GM21367 (cell line): ENCODE results near the gene SH2D3C.
A peak's percentile ranks its signal among the peaks of the same experiment; 100 is the strongest.

Source experiments
- ATAC-seq: cut with Tn5 transposase; IDR thresholded peaks from one replicate; pipeline ENCODE4 v1.9.1; 2021; ENCODE audit not compliant: unreplicated experiment

The SH2D3C gene

DNA sequence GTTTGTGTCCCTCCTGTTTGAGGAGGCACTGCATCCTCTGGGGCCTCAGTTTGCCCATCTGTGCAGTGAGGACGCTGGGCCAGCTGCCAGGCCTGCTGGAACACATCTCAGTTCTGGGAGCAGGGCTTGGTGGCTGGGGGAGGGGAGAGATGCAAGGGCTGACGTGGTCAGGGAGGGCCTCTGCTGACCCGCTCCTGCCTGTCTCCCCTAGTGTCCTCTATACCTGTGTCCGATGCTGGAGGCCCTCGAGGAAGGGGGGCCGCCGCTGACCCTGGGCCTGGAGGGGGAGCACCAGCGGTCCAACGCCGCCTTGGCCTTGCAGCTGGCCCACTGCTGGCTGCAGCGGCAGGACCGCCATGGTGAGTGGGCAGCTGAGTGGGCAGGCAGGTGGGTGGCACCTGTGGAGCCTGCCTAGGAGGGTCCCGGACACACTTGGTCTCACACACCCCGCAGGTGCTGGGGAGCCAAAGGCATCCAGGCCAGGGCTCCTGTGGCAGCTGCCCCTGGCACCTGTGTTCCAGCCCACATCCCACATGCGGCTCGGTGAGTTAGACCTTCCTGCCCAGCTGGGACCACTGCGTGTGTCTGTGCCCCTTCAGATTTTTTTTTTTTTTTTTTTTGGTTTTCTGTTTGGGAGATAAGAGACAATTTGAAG lies 30.0 kb upstream of the SH2D3C start:
- ATAC-seq = no peak

DNA sequence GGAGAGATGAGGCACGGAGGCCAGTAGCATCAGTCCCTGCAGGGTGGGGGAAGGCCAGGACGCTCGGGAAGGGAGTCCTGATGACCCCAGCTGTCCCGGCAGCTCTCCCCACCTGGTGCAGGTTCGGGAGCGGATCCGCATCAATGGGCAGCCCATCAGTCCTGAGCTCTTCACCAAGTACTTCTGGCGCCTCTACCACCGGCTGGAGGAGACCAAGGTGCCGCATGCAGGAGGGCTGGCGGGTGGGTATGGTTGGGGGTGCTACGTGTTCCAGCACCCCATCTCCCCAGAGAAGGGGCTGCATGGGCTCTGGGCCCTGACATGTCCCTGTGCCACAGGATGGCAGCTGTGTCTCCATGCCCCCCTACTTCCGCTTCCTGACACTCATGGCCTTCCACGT lies 28.4 kb upstream of the SH2D3C start:
- ATAC-seq = no peak

DNA sequence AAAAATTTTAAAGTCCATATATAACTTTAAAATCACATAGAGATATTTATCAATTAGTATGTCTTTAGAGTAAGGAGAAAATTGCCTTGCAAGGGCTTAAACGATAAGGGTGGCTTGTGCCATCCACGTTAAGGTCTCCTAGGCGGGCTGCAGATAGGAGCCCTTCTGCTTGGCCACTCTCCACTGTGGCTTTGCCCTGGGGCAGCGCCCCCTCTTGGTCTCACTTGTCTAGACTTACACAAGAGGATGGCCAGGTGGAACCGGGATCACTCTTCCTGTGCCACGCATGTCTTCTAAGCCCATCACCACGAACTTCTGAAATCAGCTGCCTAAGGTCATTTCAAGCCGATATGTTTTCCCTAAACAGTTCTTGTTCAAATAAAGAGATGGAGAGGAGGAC lies 27.2 kb upstream of the SH2D3C start:
- no peak for ATAC-seq

DNA sequence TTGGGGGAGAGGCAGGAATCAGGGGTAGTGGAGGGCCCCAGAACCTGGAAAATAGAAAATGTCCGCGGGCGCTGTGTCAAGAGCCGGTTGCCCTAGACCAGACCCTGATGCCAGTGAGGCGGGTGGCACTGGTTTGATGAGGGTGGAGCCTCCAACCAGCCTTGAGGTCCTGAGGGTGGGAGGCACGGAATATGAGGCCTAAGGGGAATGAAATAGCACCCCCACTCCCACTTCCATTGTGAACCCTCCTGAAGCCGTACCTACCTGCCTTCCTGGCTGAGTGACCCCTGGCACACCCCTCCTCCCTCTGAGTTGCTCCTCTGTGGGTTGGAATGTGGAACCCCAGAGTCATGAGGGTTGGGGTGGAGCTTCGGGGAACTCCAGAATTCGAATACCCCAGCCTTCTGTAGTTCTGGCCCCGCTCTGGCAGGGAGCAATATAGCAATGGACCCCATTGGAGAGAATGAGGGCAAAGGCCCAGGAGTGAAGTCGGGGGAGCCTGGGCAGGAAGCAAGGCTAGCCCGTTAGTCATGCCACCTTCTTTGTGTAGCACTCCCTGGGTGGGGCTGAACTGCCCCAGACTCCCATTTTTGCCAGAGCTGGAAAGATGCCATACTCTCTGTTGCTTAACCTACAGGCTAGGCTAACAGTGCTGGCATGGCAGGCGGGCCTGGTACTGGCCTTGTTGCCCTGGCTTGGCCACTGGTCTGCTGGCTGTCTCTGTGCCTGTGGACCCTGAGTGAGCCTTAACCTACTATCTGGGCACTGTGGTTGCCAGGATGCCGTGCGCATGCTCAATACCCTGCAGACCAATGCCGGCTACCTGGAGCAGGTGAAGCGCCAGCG lies 25.3 kb upstream of the SH2D3C start:
- no peak for ATAC-seq

DNA sequence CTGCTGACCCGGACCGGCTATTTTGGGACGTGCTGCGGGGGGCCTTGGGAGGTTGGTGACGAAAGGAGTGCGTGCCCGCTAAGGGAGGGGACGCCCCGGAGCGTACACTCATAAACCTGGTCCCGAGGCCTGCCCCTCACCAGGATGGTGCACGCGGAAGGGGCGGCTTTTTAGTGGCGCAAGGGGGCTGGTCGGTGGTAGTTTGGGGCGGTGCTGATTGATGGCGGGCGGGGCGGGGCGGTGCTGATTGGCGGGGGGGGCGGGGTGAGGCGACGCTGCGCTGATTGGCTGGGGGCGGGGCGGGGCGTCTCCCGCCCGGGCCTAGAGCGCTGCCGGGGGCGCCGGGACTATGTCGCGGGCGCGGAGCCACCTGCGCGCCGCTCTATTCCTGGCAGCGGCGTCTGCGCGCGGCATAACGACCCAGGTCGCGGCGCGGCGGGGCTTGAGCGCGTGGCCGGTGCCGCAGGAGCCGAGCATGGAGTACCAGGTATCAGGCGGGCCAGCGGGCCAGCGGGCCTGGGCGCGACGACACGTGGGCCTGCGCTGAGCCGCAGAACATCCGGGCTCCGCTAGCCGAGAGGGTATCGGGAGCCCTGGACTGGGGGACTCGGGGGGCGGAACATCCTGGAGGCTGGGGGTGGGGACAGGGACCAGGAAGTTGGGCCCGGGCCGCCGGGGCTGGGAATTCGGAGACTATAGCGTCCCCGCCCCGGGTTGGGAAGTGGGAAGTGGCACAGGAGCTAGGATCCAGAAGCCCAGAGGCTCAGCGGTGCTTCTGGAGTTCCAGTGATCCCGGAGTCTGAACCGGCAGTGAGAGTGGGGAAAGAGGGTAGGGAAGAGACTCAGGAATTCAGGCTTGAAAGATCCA lies 24.3 kb upstream of the SH2D3C start, which contains the start of gene FPGS:
FPGS (plus strand) TSS at position 307 of the 868 bp plus-strand sequence; CDS start at position 350, 43 bp downstream.
- ATAC-seq = peak; percentile 61

DNA sequence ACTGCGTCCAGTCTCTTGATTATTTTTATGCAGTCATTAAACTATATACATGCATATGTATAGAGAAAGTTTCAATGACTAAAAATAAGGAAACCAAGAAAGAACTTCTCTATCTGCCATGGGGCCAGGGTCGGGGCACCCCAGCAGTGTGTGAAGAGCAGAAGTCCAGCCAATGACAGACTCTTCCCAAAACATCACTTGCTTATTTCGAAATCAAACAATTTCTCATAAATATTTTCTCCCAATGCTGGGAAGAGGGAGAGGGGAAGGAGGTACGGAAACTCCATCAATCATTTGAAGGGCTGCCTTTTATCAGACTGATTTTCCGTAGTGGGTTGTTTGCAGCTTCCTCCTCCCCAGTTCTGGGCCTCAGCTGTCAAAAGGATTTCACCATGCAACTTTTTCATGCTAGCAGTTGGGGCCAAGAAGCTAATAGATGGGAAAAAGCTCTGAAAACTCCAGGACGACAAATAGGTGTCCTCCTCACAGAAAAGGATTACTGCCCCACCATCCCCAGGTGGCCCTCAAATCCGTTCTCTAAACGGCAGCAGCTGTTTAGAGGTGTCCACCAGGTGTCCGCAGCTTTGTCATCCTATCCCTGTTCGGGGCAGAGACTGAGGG lies 23.6 kb upstream of the SH2D3C start:
- ATAC-seq = no peak

DNA sequence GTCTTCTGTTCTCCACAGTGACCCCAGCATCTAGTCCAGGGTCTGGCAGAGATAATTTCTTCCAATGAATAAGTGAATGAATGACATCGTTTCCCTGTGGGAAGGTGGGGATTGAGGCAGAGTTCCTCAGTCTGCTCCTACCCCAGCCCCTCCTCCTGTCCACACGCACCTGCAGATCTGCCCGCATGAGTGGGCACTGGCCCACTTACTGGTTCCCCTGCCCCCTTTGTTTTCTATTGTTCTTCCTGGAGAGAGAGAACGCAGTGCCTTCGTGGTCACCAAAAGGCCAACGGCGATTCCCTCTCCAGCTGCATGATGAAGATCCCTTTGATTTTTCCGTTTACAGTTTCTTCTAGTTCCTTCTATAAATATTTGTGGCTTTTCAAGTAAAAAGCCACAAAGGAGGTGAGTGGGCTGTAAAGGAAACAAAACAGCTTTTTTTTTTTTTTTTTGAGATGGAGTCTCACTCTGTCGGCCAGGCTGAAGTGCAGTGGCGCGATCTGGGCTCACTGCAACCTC lies 18.4 kb upstream of the SH2D3C start:
- no peak for ATAC-seq

DNA sequence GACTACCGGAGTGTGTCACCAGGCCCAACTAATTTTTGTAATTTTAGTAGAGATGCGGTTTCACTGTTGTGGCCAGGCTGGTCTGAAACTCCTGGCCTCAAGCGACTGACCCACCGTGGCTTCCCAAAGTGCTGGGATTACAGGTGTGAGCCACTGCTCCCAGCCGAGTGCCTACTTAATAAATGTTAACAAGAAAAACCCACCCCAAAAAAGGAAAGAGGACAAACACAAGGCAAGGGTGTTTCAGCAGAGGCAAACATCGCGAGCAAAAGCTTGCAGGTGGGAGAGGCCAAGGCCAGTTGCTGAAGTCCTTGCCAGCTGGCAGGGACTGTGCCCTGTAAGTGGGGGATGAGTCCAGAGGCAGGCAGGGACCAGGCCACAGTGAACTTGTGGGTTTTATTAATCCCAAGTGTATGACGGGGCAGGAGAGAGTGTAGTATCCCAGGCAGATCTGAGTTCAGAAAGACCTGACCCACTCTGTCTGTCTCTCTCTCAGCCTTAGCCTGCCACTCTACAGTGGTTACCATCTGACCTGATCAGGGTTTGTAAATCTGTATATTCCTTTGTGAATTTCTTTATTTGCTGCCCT lies 17.9 kb upstream of the SH2D3C start:
- no peak for ATAC-seq

DNA sequence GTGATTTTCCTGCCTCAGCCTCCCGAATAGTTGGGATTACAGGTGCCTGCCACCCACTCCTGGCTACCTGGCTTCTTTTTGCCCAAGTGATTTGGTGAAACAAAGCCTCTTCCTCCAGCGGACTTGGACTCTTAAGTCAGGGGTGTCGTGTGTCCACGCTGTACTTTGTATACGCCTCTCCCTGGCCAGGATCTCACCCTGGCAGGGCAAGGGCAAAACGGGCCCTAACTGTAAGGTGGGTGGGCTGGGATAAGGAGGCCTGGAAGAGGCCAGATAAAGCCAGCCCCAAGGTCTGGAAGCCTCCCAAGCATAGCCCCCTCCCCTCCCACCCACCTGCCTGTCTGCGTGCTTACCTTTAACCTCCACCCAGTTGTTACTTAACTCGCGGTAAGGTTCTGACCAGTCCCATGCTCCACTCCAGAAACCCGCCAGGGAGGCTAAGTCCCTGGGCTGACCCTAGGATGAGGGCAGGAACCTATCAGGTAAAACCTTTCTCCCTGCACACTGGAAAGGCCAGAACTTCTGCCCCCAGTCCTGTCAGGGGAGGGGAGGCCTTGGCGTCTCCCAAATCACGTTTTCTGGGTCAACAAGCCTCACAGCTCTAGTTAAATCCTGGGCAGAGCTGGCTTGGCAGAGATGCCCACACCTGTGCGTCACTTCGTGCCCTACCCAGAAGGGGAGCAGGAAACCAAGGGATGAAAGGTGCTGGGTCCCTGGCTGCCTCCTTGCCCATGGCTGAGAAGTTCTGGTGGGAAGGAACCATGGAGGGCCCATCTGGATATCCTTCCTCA lies 15.7 kb upstream of the SH2D3C start:
- no peak for ATAC-seq

DNA sequence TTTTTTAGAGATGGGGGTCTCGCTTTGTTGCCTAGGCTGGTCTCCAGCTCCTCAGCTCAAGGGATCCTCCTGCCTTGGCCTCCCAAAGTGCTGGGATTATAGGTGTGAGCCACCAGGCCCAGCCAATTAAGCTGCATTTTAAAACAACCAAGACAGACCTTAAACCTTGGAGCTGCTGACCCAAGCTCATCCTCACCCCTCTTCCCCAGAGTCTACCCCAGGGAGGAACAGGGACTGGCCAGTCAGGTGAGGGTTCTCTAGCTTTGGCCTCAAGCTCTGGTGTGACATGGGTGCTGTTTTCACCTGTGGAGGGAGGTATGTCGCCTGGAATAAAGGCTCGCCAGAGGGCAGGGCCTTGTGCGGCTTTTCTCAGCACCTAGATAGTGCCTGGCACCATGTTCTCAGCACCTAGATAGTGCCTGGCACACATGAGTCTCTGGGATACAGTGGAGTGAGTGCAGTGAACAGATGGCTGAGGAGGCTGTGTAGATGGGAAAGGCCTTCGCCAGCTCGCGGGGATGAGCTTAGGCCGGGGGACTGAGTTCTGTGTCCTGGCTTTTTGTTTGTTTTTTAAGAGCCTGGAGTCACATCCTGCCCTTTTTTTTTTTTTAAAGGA lies 14.7 kb upstream of the SH2D3C start:
- ATAC-seq = no peak

DNA sequence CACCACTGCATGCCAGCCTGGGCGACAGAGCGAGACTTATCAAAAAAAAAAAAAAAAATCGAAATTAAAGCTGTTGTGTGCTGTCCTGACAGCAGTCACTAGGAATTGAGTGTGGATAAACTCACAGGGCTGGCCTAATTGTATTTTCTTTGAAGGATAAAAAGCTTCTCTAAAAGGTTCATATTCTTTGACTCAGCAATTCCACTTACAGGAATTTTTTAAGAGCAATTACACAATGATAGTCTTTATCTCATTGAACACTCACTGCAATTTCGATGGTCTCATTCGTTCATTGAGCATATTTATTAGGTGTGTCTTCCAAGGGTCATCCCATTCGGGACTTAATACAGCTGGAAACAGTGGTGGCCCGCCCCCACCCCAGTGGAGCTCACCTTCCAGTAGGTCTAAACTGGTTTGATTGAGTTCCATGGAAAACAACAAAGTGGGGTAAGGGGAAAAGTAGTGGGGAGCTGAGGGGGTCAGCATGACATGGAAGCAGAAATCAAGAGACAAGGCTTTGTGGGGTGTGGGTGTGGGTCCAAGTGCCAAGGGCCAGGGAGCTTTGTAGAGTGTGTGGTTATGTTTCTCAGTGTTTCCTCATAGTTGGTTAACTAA lies 14.1 kb upstream of the SH2D3C start:
- ATAC-seq = no peak

DNA sequence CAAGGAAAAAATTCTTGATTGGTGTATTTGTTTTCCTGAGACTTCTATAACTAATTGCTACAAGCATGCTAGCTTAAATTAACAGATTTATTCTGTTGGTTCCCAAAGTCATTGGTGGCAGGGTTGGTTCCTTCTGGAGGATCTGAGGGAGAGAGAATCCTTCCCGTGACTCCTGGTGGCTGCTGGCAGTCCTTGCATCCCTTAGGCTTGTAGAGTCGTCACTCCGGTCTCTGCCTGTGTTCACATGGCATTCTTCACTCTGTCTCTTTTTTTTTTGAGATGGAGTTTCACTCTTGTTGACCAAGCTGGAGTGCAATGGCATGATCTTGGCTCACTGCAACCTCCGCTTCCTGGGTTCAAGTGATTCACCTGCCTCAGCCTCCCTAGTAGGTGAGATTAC lies 12.6 kb upstream of the SH2D3C start:
- ATAC-seq = no peak

DNA sequence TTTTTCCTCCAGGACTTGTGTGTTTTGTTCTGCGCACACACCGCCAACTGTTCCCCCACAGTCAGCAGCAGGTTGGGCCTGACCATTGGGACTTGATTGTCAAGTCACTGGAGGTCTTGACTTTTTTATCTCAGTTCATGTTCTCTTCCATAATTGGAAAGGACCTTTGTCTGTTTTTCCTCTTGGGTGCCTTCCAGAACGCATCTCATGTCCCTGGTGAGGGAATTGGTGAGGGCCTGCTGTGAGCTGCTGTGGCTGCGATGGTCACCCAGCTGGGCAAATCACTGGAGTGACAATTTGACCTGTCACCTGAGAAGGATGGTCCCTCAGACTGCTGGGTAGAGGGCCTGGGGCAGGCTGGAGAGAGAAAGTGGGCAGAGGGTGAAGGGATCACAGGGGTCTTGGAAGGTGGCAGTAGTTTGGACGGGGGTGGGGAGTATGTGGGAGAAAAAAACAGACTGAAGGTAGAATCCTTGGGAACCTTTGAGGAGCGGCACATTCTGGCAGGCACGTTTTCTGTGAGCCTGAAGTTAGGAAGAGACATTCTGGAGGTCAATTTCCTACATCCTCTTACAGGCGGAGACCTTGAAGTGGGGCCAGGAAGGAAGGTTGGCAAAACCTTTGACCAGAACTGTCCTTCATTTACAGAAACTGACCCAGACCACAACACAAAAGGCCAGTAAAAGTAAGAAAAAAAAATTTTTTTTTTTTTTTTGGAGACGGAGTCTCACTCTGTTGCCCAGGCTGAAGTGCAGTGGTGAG lies 11.8 kb upstream of the SH2D3C start:
- no peak for ATAC-seq

DNA sequence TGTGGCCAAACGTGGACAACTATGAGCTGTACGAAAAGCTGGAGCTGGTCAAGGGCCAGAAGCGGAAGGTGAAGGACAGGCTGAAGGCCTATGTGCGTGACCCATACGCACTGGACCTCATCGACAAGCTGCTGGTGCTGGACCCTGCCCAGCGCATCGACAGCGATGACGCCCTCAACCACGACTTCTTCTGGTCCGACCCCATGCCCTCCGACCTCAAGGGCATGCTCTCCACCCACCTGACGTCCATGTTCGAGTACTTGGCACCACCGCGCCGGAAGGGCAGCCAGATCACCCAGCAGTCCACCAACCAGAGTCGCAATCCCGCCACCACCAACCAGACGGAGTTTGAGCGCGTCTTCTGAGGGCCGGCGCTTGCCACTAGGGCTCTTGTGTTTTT lies 10.7 kb upstream of the SH2D3C start:
- no peak for ATAC-seq

DNA sequence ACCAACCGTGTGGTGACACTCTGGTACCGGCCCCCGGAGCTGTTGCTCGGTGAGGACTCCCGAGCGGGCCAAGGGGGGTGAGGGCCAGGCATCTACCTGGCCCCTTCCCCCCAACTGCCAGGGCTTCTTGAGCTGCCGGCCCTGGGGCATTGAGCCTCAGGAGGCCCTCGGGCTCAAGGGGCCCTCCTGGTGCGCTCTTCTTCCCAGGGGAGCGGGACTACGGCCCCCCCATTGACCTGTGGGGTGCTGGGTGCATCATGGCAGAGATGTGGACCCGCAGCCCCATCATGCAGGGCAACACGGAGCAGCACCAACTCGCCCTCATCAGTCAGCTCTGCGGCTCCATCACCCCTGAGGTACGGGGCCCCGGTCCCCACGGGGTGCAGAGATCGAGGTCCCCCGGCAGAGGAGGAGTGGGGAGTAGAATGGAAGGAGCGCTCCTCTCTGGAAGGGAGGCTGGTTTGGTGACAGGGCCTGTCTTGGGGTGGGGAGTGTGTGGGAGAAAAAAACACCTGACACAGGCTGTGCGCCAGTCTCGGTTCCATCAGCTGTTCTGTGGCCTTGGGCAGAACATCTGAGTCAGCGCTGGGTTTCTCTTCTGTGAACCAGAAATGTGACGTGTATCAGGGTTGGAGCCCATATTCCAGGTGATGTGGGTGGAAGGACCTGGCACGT lies 10.0 kb upstream of the SH2D3C start:
- no peak for ATAC-seq

DNA sequence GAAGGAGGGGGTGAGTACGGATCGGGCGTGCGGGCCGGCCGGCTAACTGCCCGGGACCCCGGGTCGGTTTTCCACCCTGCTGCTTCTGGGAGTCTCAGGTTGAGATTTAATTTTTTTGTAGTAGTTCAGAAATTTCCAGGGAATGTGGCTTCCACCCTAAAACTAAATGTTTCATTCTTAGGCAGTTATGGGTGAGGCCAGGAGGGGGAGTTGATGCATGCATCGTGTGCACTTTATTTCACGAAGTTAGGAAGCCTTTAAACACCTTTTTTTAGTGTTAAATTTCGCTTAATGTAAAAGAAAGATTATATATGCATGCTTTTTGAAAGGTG lies 8.3 kb upstream of the SH2D3C start:
- ATAC-seq = no peak

DNA sequence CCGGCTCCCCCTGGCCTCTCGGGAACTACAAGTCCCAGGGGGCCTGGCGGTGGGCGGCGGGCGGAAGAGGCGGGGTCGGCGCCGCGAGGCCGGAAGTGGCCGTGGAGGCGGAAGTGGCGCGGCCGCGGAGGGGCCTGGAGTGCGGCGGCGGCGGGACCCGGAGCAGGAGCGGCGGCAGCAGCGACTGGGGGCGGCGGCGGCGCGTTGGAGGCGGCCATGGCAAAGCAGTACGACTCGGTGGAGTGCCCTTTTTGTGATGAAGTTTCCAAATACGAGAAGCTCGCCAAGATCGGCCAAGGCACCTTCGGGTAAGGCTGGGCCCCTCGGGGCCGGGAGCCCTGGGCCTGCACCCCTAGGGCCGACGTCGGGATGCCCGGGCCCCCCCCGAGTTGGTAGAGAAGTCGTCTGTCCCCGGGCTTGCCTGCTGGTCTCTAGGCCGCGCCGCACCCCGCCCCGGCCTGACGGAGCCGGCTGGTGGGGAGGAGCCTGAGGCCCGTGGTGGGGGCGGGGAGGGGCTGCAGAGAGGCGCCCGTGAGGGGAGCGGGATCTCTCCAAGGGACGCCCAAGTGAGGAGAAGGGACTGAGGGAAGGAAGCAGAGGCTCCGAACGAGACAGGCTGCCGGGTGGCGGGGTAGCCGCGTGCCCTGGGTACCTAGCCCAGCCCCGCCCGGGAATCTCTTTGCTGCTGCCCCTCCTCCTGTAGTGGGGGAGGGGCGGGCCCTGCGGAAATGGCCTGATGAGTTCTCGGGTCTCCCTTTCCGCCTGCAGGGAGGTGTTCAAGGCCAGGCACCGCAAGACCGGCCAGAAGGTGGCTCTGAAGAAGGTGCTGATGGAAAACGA lies 7.7 kb upstream of the SH2D3C start, which contains the start of gene CDK9:
CDK9 (plus strand) TSS at position 102 of the 840 bp plus-strand sequence; CDS start at position 217, 115 bp downstream.
- ATAC-seq = peak; percentile 39
